Spinal cord (tissue), 10 donors: ENCODE data around the gene KNOP1. TPM values are rescaled to one million over a fixed set of nuclear protein-coding genes. Genes with fewer than 3 reads are reported as not detected.

Experiments
- DNase-seq, 6 donors: peaks; one replicate each; pipeline versions ENCODE4 v3.0.0 to v3.0.0-alpha.2; 2013 to 2015; ENCODE audit warnings: low spot score in 6 of 6, low read depth in 4 of 6
- H3K27ac ChIP-seq: one replicate; pipeline ENCODE4 v1.5.1; 2013; ENCODE audit warnings: low read depth, low read length, control low read depth
- H3K27me3 ChIP-seq: one replicate; pipeline ENCODE4 v1.6.1; 2013; ENCODE audit warnings: low read length; ENCODE audit not compliant: control insufficient read depth, insufficient read depth
- H3K36me3 ChIP-seq: one replicate; pipeline ENCODE4 v1.6.1; 2013; ENCODE audit warnings: low read length; ENCODE audit not compliant: control insufficient read depth, insufficient read depth
- H3K4me1 ChIP-seq: one replicate; pipeline ENCODE4 v1.6.1; 2013; ENCODE audit warnings: low read length; ENCODE audit not compliant: control insufficient read depth, insufficient read depth
- H3K4me3 ChIP-seq: one replicate; pipeline ENCODE4 v1.5.1; 2013; ENCODE audit warnings: low read depth, low read length, control low read depth
- H3K9me3 ChIP-seq: one replicate; pipeline ENCODE4 v1.6.1; 2013; ENCODE audit warnings: low read length; ENCODE audit not compliant: control insufficient read depth, insufficient read depth
- WGBS: methylation state at CpG from one replicate; pipeline ENCODE4 v1.1.5; 2013; ENCODE audit warnings: missing lambda C conversion rate; ENCODE audit not compliant: insufficient coverage; 5-methylcytosine and 5-hydroxymethylcytosine counted together
- polyA plus RNA-seq, 2 donors: library from polyadenylated mRNA; unstranded; fragments of 120-200 nt; gene quantifications; one replicate each; pipeline ENCODE4 v1.2.1, GENCODE V29; 2013; ENCODE audit not compliant: insufficient read length in 2 of 2
- total RNA-seq, 2 donors: library from RNA; depleted of rRNA in 1 of 2; stranded (reverse); fragments of 120-200 nt in 1 of 2; fragments of >200 nt in 1 of 2; gene quantifications; one replicate each; pipeline versions ENCODE4 v1.2.3 to v1.2.4, GENCODE V29; 2013 to 2014
- donor health status: healthy.

Gene KNOP1
- total and polyA plus RNA-seq, 4 donors, result 11.0 to 33.2 (median 31.9) TPM

GRCh38 chr16:19743816-19744159, 25.8 kb upstream of the KNOP1 start:
- no peak overlapping the region for H3K27ac ChIP-seq
- no peak for DNase-seq
- H3K4me3 ChIP-seq, result no peak overlapping the region

DNA sequence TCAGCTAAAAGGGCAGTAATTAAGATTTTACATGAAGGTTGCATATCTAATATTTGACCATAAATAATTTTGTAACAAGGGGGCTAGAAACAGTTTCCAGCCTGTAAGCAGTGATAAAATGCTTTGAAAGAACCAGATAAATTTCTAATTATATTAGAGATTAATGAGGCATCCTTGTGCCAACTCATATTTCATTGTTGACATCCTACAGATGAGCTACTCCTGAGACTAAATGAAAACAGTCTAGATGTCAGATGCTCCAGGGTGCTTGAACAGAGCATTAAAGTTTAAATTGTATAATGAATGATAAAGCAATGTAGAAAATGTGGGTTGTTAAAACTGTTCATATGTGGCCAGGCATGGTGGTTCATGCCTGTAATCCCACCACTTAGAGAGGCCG, 23.3 kb upstream of the KNOP1 start:
- Histone ChIP-seq H3K4me1 (peaks cover 9% of the 10 kb centered on the region), H3K4me3 (no peak overlapping the region), H3K27ac (no peak overlapping the region), H3K9me3 (no peaks in the 10 kb centered on the region), H3K36me3 (peaks cover 20% of the 10 kb centered on the region), H3K27me3 (no peaks in the 10 kb centered on the region)
- DNase-seq, result no peak
- WGBS, result no CpG with 5 or more reads among the region's 1 CpG

More at GRCh38 chr16:19743816-19744159, 25.8 kb upstream of the KNOP1 start:
- H3K4me1 ChIP-seq, result peaks cover 9% of the 10 kb centered on the region
- no peaks in the 10 kb centered on the region for H3K27me3 ChIP-seq
- peaks cover 7% of the 10 kb centered on the region for H3K36me3 ChIP-seq
- H3K9me3 ChIP-seq, result no peaks in the 10 kb centered on the region

DNA sequence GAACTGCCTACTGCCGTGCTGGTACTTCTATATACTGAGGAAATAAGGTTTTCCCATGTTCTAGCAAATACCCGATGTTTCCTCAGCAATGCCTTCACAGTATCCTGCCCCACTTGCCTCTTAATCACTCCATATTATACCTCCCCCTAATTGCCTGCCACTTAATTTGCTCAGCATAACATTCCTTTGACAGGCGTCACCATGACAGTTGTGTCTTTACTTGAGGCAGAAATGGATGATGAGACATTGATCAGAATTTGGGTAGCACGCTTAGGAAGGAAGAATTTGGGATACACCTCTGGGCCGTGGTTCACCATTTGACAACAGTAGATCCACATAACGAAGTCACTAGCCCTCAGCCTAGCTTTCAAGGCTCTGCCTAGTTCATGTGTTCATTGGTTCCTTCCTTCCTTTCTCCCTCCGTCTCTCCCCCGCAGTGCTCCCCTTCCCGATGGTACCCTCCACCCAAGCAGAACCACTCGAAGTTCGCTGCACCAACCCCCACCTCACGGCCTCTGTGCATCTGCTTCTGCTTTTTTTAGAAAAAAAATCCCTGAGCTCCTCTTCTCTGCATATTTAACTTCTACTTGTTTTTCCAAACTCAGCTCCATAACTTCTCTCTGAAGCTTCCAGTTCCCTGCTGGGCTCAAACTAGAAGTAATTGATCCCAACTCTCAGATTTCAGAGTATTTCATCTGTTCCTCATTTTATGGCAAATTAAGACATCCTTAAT, 19.4 kb upstream of the KNOP1 start:
- Histone ChIP-seq H3K36me3 (peaks cover 39% of the 10 kb centered on the region), H3K27me3 (no peaks in the 10 kb centered on the region), H3K9me3 (no peaks in the 10 kb centered on the region), H3K4me1 (no peaks in the 10 kb centered on the region), H3K4me3 (no peak overlapping the region), H3K27ac (no peak overlapping the region)
- peak in 2 of 6 donors; percentile 14 to 71 for DNase-seq
- WGBS, result 75% methylated on average over 11 of the region's 12 CpGs

DNA sequence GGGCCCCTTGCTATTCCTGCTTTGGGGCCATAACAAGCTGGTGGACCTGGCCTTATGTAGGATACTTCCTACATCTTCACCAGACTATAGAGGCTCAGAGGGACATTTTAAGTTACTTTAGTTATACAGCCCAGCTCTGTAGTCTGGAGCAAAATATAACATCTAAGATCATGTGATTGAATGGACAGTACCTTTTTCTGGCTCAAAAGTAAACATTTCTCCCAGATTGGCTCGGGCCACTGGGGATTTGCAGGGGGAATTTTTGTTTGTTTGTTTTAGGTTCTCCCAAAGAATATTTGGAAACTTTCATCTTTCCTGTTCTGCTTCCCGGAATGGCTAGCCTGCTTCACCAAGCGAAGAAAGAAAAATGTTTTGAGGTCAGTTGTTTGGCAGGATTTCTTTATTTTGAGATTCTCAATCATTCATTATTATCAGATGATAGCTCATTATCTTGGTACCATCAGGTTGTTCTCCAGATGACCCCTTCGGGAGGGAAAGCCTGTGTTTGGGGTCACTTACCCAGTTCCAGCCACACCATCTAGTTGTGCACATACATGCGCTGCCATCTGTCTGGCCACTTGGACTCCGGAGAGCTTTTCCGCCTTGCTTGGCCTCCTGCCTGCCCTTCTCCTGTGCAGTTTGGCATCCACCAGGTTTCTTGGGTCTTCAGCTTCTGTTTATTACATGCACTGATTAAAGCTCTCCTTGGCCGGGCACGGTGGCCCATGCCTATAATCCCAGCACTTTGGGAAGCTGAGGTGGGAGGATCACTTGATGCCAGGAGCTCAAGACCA, 17.2 kb upstream of the KNOP1 start:
- Histone ChIP-seq H3K9me3 (no peaks in the 10 kb centered on the region), H3K4me1 (no peaks in the 10 kb centered on the region), H3K27me3 (no peaks in the 10 kb centered on the region), H3K36me3 (peaks cover 46% of the 10 kb centered on the region), H3K27ac (no peak overlapping the region), H3K4me3 (no peak overlapping the region)
- DNase-seq, result no peak
- WGBS, result 68% methylated on average over 4 of the region's 9 CpGs

GRCh38 chr16:19733551-19733950, 15.5 kb upstream of the KNOP1 start:
- H3K36me3 ChIP-seq, result peaks cover 41% of the 10 kb centered on the region
- 100% methylated on average over 1 of the region's 6 CpGs for WGBS
- no peak overlapping the region for H3K4me3 ChIP-seq
- no peak for DNase-seq
- no peaks in the 10 kb centered on the region for H3K4me1 ChIP-seq
- no peaks in the 10 kb centered on the region for H3K27me3 ChIP-seq
- H3K9me3 ChIP-seq, result no peaks in the 10 kb centered on the region
- H3K27ac ChIP-seq, result no peak overlapping the region

- Histone ChIP-seq H3K4me3 (no peak overlapping the region), H3K27ac (no peak overlapping the region), H3K9me3 (no peaks in the 10 kb centered on the region), H3K27me3 (no peaks in the 10 kb centered on the region), H3K36me3 (peaks cover 21% of the 10 kb centered on the region), H3K4me1 (no peaks in the 10 kb centered on the region)
- no CpG with 5 or more reads among the region's 3 CpGs for WGBS
- DNase-seq, result no peak
Measured at GRCh38 chr16:19728636-19728965, 10.6 kb upstream of the KNOP1 start.

DNA sequence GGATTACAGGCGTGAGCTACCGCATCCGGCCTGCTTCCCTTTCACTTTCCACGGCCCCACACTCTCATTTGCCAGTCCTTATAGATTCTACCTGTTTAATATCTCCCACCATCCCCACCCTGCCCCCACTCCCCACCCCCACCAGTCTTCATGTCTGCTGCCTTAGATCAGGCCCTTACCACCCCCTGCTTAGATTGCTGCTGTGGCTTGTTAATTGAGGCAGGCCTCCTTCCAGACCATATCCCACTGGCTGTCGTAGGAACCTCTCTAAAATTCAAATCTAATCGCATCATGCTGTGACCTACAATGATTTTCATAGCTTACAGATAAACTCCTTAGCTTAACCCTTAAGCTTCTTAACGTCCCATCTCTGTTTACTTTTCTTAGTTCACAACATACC, 5.0 kb upstream of the KNOP1 start:
- Histone ChIP-seq H3K9me3 (no peaks in the 10 kb centered on the region), H3K27ac (no peak overlapping the region), H3K36me3 (peaks cover 3% of the 10 kb centered on the region), H3K4me3 (no peak overlapping the region), H3K4me1 (peaks cover 7% of the 10 kb centered on the region), H3K27me3 (no peaks in the 10 kb centered on the region)
- no peak for DNase-seq
- WGBS, result 82% methylated on average over 7 of the region's 7 CpGs

- no peak for DNase-seq
- Histone ChIP-seq H3K9me3 (no peaks in the 10 kb centered on the region), H3K36me3 (peaks cover 3% of the 10 kb centered on the region), H3K27ac (no peak overlapping the region), H3K4me1 (peaks cover 7% of the 10 kb centered on the region), H3K27me3 (no peaks in the 10 kb centered on the region), H3K4me3 (no peak overlapping the region)
- WGBS, result 90% methylated on average over 9 of the region's 11 CpGs
Measured at GRCh38 chr16:19722269-19722952, 4.4 kb upstream of the KNOP1 start.

DNA sequence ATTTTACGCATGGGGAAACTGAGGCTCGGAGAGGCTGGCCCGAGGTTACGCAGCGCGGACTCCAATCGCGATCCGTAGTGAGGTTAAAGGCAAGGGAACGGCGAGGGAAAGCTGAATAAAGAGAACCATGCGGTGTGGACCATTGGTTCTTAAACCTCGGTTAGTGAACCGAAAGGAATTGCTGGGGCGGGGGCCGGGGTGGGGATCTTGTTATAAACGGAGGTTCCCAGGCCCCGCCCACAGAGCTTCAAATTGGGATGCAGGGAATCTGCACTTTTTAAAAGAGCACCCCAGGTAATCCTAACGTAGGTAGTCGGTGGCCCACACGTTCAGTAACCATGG, 568 bp upstream of the KNOP1 start:
- peaks cover 16% of the 10 kb centered on the region for H3K4me1 ChIP-seq
- H3K4me3 ChIP-seq, result peak overlapping the region; percentile 82
- no peaks in the 10 kb centered on the region for H3K27me3 ChIP-seq
- H3K27ac ChIP-seq, result no peak overlapping the region
- WGBS, result under 1% methylated on average over 21 of the region's 21 CpGs
- H3K9me3 ChIP-seq, result no peaks in the 10 kb centered on the region
- DNase-seq, result peak in 2 of 6 donors; percentile 57 to 75
- peaks cover 9% of the 10 kb centered on the region for H3K36me3 ChIP-seq
